Measurements from ENCODE around the gene SF3B3.

SF3B3 gene

DNA sequence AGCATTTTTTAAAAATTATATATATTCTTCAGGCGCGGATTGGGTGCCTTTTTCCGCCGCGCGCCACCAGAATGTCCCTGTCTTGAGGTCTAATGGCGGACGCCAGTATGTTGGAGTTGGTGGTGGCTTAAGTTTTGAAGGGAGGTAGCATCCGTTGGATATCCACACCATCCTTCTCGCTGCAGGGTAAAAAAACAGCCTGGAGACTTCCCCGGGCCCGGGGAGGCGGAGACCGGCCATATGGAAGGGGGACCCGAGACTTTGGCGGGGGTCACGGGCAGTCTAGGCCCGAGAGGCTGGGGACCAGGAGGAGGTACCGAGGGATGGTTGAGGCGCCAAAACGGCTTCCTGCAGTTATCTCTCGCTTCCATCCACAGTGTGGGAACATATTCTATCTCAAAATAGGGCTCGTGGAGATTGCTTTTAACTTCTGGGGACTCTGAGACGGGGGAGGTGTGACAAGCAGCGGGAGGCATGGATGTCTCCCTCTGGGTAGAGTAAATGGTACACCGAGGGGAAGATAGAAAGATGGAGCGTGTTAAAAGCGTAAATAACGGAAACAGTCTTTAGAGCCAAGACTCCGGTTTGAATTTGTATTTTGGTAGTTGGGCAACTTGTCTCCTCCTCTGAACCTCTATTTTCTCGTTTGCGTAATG is at the start of gene SF3B3:
TSS of gene SF3B3 (plus strand) at position 74 of the 656 bp plus-strand sequence. CDS start 2,841 bp downstream, outside the sequence.
- peak; percentile 53 for DNase-seq (ENCODE audit: low spot score)

DNA sequence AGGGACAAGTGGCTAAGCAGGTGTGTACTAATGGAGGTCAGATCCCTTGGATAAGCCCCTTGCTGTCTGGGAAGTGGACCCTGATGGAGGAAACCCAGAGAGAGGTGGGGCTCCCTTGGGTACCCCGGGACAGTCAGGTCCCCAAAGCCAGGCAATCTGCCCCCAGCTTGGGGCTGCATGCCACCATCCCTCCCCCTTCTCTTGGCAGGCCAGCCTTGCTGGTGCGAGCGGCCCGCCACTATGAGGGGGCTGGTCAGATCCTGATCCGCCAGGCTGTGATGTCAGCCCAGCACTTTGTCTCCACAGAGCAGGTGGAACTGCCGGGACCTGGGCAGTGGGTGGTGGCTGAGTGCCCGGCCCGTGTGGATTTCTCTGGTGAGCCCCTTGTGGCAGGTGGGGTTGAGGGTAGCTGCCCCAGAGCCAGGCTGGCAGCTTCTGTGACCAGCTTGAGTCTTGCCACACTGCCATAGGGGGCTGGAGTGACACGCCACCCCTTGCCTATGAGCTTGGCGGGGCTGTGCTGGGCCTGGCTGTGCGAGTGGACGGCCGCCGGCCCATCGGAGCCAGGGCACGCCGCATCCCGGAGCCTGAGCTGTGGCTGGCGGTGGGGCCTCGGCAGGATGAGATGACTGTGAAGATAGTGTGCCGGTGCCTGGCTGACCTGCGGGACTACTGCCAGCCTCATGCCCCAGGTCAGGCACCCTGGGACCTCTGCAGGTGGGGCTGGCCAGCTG is 49.1 kb upstream of the SF3B3 start:
- no peak for DNase-seq (ENCODE audit: low spot score)

GRCh38 chr16:70475054-70475871 is 48.4 kb upstream of the SF3B3 start:
- no peak for DNase-seq (ENCODE audit: low spot score)

GRCh38 chr16:70476272-70477020 is 47.2 kb upstream of the SF3B3 start:
- DNase-seq (ENCODE audit: low spot score): peak; percentile 95

- no peak for DNase-seq (ENCODE audit: low spot score)
These were observed 45.4 kb upstream of the SF3B3 start for GRCh38 chr16:70478169-70478568.

DNA sequence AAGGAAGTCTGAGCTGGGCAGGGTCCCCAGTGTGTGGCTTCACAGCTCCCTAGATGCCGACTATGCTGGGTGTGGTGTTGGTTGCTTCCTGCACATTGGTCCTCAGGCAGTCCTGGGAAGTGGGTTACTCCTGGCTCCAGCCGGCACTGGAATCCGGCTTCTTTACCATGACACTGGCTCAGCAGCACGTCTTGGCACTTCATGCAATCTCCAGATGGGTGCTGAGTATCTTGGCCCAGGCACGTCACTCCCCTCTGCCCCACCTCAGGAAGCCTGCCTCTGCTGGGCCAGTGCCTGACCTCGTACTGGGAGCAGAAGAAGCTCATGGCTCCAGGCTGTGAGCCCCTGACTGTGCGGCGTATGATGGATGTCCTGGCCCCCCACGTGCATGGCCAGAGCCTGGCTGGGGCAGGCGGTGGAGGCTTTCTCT is 44.7 kb upstream of the SF3B3 start:
- DNase-seq (ENCODE audit: low spot score): peak; percentile 35

DNA sequence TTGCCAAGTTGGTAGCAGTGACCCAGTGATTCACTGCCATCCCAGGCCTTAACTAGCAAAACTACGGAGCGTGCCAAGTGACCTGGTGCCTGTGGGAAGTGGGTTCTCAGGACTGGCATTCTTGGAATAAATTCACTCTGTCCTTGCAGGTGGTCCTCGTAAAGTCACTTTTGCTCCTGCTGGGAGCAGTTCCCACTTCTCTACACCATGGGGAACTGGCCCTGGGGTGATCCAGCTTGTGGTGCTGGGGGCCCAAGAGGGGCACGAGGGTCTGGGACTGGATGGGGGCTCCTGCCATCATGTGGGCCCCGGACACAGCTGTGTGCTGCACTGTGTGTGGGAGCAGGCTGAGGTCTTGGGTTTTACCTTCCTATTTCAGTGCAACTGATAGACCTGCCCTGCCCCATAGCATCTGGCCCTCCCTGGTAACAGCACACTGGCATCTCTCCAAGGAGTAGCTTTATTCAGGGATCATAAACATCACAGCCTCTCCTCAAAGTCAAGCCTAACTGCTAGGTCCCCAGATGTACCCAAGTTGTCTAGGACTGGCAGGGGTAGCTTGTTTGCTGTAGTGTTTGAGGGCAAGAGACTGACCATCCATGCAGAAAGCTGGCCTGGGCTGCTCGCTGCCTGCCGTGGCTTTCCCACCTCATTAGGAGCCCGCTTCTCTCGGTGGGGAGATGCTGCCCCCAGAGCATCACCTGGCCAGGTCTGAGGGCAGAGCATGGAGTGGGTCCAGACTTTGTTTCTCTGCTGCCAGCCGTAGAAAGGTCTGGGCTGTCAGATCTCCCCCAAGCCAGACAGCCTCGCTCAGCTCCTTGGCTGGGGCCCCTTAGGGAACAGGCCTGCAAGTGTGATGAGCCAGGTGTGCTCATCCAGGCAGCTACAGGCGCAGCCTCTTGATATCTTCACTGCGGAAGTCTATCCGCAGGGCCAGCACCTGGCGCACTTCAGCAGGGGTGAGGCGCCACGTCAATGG is 43.2 kb upstream of the SF3B3 start:
- no peak for DNase-seq (ENCODE audit: low spot score)

GRCh38 chr16:70481929-70482536 is 41.6 kb upstream of the SF3B3 start:
- peak; percentile 61 for DNase-seq (ENCODE audit: low spot score)

GRCh38 chr16:70482624-70483023 is 41.0 kb upstream of the SF3B3 start:
- no peak for DNase-seq (ENCODE audit: low spot score)

- DNase-seq (ENCODE audit: low spot score): no peak
These were observed 40.2 kb upstream of the SF3B3 start for GRCh38 chr16:70483426-70483825.

DNA sequence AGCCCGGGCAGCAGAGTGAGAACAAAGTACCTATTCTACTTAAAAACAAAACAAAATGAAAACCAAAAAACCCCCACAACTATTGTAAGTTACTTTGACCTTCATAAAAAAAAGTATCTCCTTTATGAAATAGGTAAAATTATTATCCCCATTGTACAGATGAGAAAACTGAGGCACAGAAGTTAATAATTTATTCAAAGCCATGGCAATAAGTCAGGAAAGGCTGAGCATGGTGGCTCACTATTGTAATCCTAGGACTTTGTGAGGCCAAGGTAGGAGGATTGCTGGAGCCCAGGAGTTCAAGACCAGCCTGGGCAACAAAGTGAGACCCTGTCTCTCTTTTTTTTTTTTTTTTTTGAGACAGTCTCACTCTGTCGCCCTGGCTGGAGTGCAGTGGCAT is 38.7 kb upstream of the SF3B3 start:
- no peak for DNase-seq (ENCODE audit: low spot score)

- no peak for DNase-seq (ENCODE audit: low spot score)
These were observed 33.4 kb upstream of the SF3B3 start for GRCh38 chr16:70490261-70490660.

- DNase-seq (ENCODE audit: low spot score): no peak
These were observed 29.8 kb upstream of the SF3B3 start for GRCh38 chr16:70493802-70494201.

DNA sequence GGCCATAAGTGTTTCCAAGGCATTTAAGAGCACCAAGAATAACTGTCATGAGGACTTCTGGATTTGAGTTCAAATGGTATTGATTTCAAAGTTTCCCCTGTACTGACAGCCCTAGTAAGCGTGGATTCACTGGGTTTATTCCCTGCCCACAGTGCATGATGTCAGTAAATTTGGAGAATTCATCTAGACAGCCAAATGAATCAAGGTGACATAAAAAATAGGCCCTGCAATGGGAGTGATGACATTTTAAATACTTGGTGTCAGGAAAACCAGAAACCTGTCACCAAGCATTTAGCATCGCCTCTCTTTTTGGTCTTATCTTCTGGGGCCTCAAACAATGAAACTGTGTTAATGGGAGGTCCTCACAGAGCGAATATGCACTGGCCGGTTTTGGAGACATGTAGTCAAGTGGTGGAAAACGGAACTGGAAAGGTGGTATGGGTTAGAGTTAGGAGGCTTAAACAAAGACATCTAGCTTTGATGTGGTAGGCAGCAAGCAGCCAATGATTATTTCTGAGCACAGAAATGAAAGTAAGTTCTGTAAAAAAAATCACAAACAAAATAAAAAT is 29.3 kb upstream of the SF3B3 start:
- no peak for DNase-seq (ENCODE audit: low spot score)

DNA sequence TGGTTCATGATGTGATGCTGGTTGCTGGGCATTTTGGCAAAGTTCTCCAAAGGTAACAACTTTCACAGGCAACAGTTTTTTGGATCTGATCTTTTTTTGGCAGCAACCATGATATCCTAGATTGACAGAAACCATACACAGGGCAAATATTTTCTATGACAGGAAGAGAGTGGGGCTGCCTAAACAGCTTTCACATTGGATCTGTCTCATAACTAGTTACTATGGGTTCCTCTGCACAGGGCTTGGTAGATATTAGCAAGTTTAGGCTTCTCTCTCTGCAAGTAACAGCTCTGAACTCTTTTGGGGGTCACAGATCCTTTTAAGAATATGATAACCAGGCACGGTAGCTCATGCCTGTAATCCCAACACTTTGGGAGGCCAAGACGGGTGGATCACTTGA is 28.8 kb upstream of the SF3B3 start:
- DNase-seq (ENCODE audit: low spot score): no peak

- no peak for DNase-seq (ENCODE audit: low spot score)
These were observed 28.0 kb upstream of the SF3B3 start for GRCh38 chr16:70495425-70496182.

- no peak for DNase-seq (ENCODE audit: low spot score)
These were observed 27.1 kb upstream of the SF3B3 start for GRCh38 chr16:70496513-70496912.

- DNase-seq (ENCODE audit: low spot score): no peak
These were observed 14.9 kb upstream of the SF3B3 start for GRCh38 chr16:70508752-70509151.

- no peak for DNase-seq (ENCODE audit: low spot score)
These were observed 13.4 kb upstream of the SF3B3 start for GRCh38 chr16:70510216-70510615.
